ENCODE measurements around the gene FUT2.
A peak's percentile ranks its signal among the peaks of the same experiment; 100 is the strongest.
"Not testable (repeated sequence)": the region's sequence is repeated elsewhere in the genome, so short reads cannot be mapped to it uniquely, and the experiment has no call there.

FUT2 gene

DNA sequence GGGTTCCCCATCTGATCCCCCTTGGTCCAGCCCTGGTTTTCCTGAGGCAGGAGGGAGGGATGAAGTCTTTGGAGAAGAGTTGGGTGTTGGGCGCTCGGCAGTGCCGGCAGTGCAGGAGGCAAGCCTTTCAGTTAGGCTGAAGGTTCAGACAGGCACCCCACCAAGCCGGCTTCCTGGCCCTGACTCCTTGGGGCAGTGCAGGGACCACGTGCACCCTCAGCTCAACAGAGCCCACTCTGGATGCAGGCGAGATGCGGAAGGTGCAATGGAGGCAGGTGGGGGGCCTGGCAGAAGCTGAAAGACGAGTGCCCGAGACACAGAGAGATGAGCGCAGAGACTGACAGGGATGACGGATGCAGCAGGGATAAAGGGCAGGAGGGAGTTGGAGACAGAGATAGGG, 12.7 kb downstream of the FUT2 start:
- DNase-seq = no peak

DNA sequence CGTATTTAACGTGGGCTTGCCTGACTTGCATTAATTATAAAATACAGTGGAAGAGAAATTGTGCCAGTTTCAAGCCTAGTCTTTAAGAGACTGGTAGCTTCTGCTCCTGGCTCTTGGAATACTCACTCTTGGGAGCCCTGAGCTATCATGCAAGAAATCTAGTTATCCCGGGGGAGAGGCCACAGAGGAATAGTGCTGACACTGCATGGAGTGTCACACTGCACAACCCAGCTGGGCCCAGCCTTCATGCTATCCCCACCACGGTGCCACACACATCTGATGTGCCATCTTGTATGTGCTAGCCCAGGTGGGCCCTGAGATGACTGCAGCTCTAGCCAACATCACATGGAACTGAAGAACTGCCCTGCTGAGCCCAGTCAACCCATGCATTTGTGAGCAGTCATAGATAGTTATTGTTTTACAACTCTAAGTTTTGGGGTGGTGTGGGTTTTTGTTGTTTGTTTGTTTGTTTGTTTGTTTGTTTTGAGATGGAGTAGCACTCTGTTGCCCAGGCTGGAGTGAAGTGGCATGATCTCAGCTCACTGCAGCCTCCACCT, 15.4 kb downstream of the FUT2 start:
- DNase-seq = no peak

DNA sequence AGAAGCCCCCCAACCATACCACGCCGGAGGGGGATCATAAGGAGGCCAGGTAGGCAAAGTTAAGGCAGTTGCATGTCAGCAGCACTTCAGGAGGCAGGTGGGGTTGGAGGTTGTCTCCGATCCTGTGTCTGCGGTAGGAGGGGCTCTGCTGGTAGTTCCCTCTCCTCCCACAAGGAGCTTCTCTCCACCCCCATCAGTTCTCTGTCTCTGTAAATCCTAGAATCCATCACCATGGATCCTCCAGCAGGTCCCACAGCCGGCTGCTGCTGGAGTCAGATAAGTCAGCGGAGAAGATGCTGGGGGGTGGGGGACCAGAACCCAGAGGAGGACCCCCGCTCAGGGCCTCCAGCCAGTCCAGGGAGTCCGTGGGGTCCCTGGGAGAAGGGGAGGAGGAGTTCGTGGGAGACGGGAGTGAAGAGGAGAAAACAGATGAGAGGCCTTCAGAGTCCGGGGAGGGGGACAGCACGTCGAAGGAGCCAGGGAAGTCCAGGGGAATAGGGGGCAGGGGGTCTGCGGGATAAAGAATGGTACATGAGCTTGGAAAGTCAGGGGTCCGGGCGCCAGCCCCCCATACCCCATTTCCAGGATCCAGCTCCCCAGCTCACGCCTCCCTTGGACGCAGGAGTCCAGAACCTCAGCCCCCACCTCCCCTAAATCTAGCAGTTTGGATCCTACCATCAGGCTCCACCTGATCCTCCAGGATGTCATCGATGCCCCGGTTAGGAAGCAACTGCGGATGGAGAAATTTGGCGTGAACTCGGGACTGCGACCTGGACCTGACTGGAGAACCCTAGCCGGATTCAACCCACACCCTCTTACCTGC, 17.5 kb downstream of the FUT2 start:
- DNase-seq = no peak

DNA sequence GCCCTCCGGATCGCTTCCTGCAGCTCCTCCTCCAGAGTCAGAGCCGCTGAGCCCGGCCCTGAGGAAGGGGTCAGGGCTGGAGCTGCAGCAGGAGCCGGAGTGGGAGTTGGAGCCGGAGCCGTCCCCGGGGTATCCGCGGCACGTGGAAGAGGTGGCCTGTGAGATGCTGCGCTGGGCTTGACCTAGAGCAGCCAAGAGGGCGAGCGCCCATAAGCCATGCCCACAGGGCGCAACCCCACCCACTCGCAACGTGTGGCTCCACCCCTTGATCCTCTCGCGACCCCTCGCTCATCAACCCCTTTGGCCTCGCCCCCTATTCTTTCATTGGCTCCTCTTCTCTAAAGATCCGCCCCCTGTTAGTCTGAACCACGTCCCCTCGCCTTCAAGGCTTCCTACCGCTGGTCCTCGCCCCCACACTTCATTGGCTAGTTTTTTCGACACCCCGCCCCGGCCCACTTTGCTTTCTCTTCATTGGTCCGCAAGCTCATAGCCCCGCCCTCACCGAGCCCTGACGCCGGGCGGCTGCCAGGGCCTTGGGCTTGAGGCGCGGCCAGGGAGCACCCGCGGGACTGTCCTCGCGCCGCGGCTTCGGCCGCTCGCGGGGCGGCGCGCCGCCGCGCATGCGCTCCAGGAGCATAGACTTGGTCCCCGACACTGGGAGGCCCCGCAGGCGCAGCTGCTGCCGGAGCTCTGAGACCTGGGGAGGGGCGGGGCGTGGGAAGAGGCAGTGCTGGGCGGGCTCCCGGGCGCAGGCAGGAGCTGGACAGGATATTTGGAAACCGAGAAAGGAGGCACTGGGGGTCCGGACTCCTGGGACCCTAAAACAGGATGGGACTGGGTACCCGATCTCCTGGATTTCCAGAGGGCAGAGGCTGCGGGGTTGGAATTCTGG, 18.3 kb downstream of the FUT2 start:
- DNase-seq = peak; percentile 97

DNA sequence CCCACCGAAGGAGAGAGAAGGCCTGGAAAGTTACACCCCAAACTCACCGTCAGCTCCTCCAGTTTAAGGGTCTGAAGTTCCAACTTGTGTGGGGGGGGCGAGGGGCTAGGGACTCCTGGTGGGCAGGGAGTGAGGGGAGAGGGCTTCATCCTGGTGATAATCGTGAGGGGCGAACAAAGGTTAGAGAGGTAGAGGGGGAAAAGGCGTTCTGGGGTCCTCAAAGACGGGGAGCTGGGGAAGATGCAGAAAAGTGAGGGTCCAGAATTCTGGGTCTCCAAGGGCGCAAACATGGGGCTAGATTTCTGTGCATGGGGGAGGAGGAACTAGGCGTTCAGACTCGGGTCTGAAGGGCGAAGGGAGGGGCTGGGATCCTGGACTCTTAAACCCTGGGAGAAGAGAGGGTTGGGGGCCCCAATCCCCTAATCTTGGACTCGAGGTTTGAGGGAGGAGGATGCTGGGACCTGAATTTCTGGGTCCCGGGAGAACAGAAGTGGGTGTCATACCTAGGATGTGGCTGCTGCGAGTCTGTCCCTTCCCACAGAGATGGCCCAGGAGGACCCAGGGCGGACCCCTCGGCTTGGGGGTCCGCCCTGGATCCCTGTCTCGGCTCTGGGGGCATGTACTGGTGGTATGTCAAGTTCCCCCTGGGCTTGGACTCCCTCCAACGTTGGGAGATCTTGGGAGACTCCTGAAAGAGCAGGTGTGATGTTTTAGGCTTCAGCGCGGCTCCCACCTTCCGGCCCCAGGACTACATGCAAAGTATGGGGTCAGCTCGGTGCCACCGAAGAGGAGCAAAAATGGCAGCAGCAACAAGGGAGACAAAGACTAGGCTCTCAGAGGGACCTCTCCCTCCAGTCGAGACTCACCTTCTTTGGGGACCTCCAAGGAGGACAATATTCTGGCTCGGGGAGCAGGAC, 19.2 kb downstream of the FUT2 start:
- no peak for DNase-seq

DNA sequence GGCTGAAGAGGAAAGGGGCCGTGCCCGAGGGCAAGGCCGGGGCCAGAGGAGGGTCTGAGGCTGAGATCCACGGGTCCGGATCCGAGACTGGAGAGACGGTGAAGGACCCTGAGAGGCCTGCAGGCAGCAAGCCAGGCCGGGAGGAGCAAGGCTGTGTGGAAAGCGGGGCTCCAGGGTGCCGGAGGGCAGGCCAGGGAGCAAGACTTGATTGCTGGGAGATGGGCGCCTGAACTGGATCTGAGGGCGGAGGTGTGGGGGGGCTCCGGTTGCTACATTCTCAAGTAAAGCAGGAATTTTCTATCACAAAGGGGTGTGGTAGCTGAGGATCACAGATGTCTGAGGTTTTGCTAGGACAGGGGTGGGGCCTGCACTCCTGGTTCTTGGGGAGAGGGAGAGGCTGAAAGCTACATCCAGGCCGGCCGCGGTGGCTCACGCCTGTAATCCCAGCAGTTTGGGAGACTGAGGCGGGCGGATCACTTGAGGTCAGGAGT, 20.0 kb downstream of the FUT2 start:
- DNase-seq = no peak

- DNase-seq = no peak
Measured at GRCh38 chr19:48716562-48717291, 21.0 kb downstream of the FUT2 start.

GRCh38 chr19:48718106-48718505, 22.3 kb downstream of the FUT2 start:
- not testable (repeated sequence) for DNase-seq

- no peak for DNase-seq
Measured at GRCh38 chr19:48718711-48719231, 23.0 kb downstream of the FUT2 start.

DNA sequence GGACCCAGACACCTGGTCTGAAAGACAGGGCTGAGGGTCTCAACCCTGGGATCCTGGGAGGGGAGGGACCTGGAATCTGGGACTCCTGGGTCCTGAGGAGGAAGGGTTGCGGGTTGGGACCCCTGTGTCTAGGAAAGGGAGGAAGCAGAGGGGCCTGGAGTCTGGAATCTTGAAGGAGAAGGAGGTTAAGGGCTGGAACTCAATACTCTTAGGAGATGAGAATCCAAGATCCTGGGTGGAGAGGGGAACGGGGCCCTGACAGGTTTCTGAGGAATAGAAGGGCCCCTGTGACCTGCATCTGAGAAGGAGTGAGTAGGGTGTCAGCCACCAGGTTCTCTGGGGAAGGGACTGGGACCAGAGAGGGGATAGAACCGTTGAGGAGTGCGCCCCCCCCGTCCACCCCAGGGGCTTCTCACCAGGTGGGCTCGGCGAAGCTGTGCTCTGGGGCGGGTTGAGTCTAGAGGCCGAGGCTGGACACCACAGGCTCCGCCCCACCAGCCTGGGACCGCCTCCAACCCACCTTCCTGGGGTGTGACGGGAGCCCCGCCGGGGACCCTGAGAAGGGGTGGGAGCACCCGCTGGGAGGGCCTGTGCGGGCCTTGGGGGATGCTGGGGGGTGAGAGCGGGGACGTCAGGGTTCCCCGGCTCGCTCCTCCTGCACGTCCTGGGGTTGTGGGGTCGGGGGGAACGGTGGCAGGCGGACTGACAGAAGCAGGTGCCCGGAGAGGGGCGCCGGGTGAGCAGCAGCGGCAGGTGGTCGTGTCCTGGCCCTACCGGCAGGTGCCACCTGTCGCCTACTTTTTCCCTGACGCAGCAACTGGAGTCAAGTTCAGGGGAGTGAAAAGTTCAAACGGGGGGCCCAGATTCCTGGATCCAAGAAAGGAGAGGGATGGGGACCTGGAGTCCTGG, 23.7 kb downstream of the FUT2 start, which contains the start of gene MAMSTR:
MAMSTR (minus strand) TSS at position 463 of the 909 bp plus-strand sequence. CDS start 694 bp downstream, outside the sequence.
- DNase-seq = no peak

- DNase-seq = no peak
Measured at GRCh38 chr19:48720251-48720612, 24.5 kb downstream of the FUT2 start.

- peak; percentile 86 for DNase-seq
Measured at GRCh38 chr19:48720613-48721296, 25.0 kb downstream of the FUT2 start.

DNA sequence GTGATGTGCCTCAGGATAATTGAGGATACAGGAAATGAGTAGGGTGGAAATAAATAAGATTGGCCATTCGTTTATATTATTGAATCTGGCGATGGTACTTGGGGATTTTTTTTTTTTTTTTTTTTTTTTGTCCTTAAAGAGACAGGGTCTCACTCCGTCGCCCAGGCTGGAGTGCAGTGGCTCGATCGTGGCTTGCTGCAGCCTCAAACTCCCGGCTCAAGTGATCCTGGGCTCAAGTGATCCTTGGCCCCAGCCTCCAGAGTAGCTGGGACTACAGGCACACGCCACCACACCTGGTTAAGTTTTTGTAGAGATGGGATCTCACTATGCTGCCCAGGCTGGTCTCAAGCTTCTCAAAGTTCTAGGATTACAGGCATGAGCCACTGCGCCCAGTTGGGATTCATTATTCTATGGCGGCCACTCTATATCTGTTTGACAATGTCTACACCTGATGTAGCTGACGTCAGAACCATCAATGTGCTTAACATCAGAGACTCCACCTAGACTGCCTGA, 26.5 kb downstream of the FUT2 start:
- DNase-seq = no peak

- no peak for DNase-seq
Measured at GRCh38 chr19:48724796-48725753, 29.3 kb downstream of the FUT2 start.

GRCh38 chr19:48726556-48726955, 30.8 kb downstream of the FUT2 start:
- DNase-seq = no peak

GRCh38 chr19:48728911-48729664, 33.3 kb downstream of the FUT2 start:
- no peak for DNase-seq

DNA sequence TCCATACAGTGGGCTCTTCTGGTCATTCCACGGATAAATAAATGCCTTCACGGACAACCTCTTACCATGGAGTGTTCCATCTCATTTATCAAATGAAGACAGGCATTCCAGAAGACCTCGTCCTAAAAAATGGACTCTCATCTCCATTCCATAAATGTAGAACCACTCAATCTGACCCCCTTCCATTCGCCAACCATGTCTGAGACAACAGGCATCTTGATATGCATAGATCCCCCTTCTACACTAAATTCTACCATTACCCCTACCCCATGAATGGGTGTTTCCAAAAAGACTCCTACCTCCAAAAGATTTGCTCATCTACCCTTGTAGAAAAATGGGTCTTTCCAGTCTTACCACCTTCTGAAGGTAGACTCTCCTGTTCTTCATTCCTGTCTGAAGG, 35.7 kb downstream of the FUT2 start:
- no peak for DNase-seq

Measured in activated effector memory CD4-positive, alpha-beta T cell treated with Interleukin-2 at 50 U/mL for 16 hours (primary cell).